SU-DHL-6 (cell line): ENCODE results near the gene RNF8.

Experiments used
- CTCF ChIP-seq: fragments of 200-600 bp; sonication (generic); IDR thresholded peaks from one replicate; pipeline ENCODE4 v1.5.1; 2017; ENCODE audit warnings: antibody characterized with exemption, mild to moderate bottlenecking, low read length, moderate library complexity; ENCODE audit not compliant: insufficient read depth, poor library complexity, severe bottlenecking
- EZH2phosphoT487 ChIP-seq: fragments of 200-600 bp; sonication (generic), shearing (Covaris generic); conservative IDR thresholded peaks from 2 replicates; pipeline ENCODE4 v1.6.1; 2018; ENCODE audit warnings: mild to moderate bottlenecking, antibody characterized with exemption, low read length, moderate library complexity, mixed read lengths

DNA sequence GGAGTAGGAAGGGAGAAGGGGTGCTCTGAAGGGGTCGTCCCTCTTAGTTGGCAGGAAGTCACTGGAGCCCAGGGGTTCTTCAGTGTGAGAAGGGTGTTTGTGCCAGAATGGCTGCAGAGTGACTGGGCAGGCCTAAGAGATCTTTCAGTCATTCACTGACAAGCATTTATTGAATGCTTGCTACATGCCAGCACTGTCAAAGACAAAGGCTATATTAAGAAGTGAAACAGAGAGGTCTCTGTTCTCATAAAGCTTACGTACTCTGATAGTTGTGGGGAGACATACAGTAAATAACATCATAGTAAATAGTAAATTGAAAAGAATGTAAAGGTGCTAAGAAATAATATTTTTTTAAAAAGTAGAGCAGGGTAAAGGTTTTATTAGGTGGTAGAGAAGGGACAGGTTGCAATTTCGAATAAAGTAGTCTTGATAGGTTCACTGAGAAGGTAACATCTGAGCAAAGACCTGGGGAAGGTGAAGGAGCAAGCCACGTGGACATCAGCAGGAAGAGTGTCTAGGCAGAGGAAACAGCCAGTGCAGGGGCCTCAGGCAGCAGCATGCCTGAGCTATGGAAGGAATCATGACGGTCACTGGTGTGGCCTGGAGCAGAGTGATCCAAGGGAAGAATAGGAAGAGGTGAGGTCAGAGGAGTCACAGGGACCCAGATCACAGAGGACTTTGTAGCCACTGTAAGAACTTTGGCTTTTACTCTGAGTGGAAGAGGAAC lies 36.3 kb upstream of the RNF8 start:
- TF ChIP-seq CTCF = no peak
- no peak for TF ChIP-seq EZH2phosphoT487
